GM18870 (cell line): ENCODE results near the gene QRFP.

ENCODE experiments used
- ATAC-seq: cut with Tn5 transposase; IDR thresholded peaks from one replicate; pipeline ENCODE4 v1.9.1; 2021; ENCODE audit warnings: moderate library complexity; ENCODE audit not compliant: unreplicated experiment

QRFP gene, protein sequence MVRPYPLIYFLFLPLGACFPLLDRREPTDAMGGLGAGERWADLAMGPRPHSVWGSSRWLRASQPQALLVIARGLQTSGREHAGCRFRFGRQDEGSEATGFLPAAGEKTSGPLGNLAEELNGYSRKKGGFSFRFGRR

DNA sequence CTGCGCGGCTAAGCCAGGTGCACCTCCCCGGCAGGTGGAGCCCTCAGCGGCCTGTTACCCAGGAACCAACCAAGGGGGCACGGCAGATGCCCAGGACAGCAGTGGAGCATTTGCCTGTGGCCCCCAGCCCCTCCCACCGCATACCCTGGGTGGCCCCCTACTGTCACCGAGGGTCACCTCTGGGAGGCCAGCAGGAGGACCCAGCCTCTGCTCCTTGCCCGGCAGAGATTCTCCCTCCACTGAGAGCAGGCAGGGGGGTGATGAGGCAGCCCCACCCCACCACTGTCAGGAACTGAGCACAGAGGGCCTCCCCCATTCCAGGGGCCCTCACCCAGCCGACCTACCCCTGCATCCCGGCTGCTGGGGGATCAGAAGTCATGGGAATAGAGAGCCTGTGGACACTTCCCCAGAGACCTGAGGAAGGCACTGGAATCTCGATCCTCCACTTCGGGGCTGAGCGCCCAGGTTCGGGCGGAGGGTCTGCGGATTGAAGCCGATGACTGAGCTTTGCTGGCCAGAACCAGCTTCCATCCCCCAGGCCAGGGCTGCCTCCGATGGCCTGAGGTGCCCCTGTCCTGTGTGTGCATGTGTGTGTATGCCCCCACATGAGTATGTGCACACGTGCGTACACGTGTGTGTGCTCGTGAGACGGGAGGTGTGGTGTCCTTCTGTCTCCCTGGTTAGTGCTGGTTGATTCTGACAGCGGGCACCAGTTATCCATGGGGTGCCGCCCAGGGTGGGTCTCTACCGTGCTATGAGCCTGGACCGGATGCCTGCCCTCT, at the start of gene QRFP:
TSS of gene QRFP (minus strand) at position 580 of the 782 bp plus-strand sequence. CDS start 2,974 bp downstream, outside the sequence.
- ATAC-seq: no peak

DNA sequence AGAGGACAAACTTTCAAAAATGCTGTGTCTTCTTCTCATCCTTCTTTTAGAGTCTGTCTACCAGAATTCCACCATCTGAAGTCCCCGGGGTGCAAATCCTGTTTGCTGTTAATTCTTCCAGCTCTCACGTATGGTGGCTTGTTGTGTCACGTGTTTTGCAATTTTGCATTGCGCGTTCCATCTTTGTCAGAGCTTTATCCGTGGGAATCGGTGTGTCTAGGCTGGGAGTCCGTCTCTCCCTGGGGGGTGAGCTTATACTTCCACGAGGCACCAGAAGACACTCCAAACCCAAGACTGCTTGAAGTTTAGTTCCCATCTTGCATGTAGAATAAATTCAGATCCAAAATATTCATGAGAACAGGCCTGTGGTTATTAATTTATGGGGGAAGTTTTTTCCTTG, 48.6 kb upstream of the QRFP start:
- ATAC-seq: no peak

DNA sequence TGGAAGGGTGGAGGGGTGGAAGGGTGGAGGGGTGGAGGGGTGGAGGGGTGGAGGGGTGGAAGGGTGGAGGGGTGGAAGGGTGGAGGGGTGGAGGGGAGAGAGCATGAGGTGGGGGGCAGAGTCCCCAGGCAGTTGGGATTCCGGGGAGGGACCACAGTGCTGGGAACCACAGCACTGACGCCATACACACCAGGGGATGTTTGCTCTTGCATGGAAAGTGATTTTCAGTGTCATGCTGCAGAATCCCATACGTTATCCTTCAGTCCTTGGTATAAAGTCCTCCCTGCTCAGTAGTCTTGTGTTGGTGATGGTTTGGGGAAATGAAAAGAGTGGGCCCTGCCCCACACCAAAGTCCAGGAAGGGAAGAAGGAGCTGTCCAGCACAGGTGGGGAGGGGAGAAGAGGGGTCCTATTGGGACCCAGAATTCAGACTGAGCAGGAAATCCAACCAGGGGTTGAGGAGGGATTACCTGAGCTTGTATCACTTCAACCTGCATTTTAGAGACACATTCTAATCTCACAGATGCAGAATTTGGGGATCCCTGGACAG, 48.0 kb upstream of the QRFP start:
- no peak for ATAC-seq

DNA sequence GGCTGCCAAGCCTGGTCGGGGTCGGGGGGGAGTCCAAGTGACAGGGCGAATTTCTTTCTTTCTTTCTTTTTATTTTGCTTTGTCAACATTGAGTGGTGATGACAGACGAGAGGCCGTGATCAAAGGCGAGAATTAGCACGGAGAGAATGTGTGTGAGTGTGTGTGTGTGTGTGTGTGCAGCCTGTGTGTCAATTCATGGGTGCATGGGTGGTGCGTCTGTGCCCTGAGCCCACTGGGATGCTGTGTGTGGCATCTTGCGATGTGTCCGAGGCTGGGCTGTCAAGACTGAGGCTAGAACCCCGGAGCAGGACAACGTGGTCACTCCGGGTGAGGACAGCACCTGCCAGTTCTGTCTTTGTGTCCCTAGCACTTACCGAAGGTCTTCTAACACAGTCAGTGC, 47.2 kb upstream of the QRFP start:
- ATAC-seq: no peak

DNA sequence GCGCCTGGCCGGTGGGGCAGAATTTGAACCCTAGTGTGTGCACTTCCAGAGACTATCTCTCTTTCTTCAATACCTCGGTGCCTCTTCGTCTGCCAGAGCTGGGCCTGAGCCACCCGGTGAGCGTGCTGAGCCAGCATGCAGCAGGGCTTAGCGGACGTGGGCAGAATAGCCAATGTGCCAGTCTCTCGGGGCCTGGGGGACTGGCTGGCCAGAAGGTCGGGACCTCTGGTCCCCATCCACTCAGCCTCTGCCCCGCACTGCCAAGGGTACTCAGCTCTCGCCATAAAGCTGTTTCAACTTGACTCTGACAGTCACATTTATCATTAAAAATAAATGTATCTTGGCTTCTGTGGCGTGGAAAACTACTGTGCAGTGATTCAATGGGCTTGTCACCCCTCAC, 46.6 kb upstream of the QRFP start:
- no peak for ATAC-seq

DNA sequence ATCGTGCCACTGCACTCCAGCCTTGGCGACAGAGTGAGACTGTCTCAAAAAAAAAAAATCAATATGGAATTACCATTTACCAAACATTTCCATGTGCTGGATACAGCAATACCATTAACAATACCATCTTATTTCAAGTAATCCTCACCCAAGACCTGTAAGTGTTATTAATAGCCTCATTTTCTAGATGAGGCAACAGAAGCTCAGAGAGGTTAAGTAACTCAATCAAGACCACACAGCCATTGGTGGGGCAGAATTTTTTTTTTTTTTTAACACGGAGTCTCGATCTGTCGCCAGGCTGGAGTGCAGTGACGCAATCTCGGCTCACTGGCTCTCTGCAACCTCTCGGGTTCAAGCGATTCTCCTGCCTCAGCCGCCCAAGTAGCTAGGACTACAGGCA, 46.1 kb upstream of the QRFP start:
- no peak for ATAC-seq

DNA sequence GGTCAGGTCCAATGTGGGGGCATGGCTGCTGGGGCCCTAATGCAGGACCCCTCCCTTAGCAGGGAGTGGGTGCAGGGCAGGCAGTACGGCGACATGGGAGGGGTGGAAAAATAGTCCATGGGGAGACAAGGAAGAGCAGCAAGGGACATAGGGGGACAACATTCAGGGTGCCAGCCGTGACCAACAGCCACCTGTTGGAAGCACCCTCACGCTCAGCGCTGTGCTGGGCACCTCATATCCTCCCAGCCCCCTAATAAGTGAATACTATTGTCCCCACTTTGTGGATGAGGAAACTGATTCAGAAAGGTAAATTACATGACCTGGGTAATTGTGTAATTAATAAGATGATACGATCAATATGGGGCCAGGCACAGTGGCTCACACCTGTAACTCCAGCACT, 45.5 kb upstream of the QRFP start:
- no peak for ATAC-seq

DNA sequence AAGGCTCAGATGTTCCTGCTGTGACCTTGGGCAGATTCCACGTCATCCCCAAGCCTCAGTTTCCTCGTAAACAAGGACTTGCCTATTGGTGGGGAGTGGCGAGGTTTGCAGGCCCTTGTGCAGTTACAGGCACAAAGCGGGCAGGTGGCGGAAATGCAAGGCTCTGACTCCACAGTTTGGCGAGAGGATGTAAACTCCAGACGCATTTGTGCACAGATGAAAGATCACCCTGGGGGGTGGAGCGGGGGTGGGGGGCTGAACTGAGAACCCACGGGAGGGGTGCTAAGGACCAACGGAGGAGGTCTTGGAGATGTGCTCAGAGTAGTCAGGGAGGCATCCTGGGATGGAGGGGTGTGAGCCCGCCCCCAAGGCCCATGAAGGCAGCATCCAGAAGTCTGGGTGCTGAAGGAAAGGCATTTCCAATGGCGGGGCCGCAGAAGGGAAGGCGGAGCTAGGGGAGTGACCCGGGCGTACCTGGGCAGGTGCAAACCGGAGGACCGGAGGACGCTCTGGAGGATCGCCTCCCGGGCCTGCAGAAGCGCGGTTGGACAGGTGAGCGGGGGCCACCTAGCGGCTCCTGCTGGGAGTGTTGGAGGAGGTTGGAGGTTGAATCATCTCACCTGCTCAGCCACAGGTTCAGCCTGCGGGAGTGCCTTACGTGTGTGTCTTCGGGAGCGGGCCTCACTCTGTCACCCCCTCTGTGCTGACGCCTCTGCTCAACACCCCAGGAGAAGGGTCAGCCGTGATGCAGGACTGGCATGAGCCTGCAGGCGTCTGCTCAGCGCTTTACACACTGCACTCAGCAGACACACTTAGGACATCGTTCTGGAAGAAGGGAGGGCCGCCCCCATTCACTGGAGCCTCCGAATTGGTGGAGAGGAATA, 44.3 kb upstream of the QRFP start:
- no peak for ATAC-seq

DNA sequence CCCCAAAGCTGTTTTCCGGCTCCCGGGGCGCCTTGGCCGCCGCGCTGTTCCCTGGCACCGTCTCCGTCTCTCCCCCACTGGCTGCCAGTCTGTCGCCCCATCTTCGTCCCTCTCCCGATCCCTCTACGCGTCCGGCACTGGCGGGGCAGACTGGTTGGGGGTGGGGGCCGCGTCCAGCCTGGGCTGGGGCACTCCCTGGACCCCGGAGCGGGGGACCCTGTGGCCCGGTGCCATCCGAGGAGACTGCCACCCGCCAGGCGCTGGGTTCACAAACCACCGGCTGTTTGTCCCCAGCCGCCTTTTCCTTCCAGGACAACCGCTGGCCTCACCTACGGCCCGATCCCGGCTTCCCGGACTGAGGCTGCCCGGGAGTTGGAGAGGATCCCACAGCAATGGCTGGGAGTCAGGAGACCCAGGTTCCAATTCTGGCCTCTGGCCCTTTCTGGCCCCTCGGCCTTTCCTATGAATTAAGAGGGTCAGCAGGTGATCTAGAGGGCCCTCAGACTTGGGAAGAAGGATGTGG, 43.5 kb upstream of the QRFP start:
- ATAC-seq: no peak

DNA sequence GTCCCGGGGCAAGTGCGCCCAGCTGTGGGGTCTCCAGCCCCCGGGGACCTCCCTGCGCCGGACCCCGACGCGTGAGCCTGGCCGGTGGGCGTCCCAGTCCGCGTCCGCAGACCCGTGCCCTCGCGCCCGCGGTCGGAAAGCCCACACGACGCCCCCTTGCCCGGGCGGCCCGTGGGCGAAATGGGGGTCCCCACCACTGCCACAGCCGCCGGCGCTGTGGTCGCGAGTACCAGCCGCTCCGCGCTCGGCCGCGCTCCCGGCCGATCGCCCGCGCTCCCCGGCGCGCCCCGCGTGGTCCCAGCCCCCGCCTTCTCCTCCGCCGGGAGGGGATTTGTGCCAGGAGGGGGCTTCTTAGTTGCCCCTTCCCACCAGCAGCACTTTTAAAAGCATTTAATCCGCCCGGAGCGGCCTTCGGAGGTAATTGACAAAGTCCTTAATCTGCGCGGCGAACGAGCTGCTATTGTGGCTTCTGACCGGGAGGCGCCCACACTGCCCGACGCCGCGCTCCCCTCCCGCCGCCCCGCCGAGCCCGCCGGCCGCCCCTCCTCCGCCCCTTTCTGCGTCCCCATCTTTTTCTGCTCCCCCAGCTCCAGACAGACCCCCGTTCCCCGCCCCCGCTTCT, 42.9 kb upstream of the QRFP start:
- ATAC-seq: no peak

DNA sequence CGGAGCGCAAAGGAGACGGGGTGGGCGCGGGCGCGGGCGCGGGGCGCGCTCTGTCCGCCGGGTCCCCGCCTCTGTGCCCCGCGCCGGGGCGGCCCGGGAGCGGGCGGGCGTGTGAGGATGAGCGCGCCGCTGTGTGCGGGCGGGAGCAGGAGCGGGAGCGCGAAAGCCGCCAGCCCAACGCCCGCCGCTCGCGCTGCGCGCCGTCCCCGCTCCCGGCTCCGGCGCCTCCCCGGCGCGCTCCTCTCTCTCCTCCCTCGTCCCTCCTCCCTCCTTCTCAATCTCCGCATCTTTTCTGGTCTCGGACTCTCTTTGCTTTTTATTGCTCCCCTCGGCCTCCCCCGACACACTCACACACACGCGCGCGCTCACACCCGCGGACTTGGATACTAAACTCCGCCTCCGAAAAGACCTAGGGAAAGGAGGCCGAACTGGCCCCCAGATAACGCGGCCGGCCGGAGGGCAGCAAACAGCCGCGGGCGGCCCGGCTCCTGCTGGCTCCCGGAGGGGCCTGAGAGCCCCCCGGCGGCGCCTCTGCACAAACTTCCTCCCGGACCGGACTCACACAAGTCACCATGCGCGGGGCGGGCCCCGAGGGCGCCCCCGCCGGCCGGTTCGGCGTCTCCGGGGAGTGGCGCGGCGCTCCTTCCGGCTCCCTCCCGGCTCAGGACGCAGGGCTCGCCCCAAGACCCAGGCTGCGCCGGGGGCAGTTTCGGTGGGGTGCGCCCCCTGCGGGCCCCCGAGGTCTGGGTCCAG, 42.2 kb upstream of the QRFP start, which contains the start of gene FIBCD1:
TSS of gene FIBCD1 (minus strand) at position 596 of the 753 bp plus-strand sequence. CDS start 640 bp downstream, outside the sequence.
- no peak for ATAC-seq

DNA sequence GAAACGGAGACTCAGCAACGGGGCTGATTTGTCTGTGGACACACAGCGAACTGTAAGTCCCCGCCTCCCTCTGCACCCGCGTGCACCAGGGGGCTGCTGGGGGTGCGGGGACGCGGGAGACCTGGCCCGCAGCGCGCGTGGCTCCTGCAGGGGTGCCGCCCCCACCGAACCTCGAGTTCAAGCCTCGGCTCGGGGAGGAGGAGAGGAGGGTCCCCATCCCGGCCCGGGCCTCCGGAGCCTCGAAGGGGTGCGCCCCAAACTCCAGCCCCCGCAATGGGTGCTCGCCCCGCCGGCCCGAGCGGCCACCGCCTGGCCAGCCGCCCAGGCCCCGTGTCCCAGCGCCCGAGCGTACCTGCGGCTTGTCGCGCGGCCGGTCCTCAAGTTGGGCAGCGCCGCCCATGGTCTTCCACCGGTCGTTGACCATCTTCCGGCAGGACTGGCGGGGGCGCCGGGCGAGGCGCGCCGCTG, 41.6 kb upstream of the QRFP start:
- ATAC-seq: no peak

DNA sequence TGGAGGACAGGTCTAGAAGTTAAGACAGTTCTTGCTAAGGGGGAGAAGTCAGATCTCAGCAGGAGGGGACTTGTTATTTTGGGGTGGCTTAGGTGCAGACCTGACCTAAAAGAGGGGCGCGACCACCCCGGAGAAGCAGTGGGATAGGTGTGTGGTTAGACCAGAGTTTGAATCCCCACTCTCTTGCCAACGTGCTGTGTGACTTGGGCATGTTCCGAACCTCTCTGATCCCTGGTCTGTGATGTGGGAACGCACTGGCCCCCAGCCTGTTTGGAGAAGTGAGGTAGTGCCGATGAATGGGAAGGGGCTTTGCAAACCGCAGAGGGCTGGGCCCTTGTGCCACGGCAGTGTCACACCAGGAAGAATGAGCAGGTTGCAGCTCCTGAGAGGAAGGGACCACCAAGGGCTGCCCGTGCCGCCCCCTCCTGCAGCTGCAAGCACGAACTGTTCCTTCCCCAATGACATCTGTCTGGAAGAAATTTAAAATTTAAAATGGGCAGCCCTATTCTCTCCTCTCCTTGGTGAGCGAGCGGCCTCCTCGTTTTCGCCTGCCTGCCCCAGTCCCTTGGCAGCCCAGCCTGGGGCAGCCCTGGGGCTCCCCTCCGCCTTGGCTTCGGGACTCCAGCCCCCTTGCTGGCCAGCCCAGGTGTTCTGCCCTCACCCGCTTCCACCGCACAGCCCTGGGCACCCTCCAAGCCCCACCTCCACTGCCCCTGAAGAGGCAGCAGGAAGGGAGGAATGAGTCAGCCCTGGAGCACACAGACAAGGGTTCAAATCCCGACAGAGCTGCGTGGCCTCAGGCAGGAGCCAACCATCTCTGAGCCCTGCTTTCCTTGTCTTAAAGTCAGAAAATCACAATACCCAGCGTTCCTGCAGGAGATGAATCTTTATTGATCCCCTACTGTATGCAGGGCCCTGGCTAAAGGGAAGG, 40.8 kb upstream of the QRFP start:
- ATAC-seq: no peak

DNA sequence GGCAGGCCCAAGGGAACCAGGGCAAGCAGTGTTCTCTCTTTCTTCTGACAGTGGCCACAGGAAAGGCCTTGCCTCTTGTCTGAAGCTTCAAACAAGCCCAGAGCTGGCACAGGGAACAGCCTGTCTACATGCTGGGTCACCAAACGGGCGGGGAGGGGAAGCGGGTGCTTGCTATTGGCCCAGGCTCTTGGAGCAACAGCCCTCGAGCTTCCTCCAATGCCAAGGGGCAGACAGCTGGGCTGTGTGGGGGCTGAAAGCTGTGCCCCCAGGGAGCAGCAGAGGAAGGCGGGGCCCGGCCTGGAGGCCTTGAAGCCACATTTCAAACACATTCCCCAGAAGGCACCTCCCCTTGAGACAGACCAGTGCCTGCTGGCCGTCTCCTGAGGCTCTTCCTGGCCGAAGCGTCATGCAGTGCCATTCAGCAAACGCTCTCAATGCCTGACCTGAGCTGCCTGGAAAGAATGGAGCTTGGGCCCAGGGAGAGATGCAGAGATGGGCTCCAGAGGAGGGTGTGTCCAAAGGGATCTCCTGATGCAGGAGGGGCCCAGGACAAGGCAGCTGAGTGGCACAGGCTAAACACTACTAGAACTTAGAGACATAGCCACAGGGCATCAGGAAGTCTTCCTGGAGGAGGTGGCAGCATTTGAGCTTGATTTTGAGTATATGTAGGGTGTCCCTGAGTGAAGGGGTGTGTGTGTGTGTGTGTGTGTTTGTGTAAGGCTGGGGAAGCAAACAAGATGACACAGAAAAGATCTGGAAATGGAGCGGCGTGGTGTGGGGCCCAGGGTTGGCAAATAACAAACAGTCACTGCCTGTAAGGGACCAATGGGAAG, 39.9 kb upstream of the QRFP start:
- ATAC-seq: no peak

DNA sequence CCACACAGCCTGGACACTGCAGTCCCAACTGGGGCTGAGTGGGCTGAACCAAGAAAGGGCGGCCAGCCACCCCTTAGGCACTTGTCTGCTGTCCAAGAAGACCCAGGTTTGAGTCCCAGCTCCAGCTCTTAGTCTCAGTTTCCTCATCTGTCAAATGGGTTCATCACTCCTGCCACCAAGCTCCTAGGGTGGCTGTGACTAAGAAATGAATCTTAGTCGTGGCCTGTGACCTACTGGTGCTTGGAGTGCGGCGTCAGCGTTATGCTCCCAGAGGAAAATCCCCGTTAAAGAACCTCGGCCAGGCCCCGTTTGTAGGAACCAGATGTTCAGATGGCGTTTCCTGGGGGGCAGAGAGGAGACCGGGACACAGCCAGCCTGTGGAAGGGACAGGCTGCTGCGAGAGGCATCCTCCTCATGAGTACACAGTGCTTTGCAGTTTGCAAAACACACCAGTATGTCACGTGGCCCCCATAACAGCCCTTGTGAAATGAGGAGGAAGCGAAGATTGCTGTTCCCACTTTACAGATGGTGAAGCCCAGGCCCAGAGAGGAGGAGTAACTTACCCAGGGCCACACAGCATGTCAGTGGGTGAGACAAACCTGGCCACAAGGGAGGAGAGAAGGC, 39.1 kb upstream of the QRFP start:
- no peak for ATAC-seq

DNA sequence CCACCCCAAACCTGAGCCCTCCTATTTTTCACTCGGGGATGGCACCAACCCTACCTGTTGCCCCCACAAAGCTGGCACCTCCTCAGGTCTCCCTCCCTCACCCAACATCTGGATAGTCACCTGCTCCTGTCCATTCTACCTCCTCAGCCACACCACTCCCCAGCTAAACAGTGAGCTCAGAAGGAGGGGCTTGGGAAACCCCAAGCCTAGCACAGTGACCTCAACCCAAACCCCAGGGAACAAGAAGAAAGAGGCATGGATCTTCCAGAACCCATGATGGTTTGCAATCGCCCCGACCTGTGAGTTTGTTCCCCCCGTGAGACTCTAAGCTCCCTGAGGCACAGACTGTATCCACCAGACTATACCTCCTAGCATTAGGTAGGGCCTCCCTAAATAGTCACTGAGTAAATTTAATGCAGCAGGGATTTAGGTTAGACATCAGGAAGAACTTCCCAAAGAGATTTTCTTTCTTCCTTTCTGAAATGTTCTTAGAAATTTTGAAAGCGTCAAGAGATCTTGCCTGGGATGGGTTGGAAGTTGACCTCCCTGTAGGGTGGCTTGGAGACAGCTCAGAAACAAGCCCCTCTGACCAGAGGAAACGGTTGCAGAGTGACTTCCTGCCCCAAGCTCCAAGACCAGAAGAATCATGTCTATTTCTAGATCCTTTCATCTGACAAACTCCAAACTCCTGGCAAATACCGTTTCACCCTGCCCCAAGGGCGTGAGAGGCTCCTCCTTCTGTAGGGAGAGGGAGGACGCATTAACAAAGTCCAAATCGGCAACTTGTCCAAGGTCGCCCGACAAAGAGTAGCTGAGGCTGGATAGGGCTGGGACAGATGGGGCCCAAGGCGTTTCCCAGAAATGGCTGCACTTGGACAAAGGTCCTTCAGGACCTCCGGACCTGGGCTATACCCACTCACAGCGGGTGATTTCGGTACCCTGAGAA, 38.4 kb upstream of the QRFP start:
- no peak for ATAC-seq
